ENCODE data around the gene ATG101.

GRCh38 chr12:52091869-52092268, 22.1 kb downstream of the ATG101 start:
- TF ChIP-seq, protein P1, sequence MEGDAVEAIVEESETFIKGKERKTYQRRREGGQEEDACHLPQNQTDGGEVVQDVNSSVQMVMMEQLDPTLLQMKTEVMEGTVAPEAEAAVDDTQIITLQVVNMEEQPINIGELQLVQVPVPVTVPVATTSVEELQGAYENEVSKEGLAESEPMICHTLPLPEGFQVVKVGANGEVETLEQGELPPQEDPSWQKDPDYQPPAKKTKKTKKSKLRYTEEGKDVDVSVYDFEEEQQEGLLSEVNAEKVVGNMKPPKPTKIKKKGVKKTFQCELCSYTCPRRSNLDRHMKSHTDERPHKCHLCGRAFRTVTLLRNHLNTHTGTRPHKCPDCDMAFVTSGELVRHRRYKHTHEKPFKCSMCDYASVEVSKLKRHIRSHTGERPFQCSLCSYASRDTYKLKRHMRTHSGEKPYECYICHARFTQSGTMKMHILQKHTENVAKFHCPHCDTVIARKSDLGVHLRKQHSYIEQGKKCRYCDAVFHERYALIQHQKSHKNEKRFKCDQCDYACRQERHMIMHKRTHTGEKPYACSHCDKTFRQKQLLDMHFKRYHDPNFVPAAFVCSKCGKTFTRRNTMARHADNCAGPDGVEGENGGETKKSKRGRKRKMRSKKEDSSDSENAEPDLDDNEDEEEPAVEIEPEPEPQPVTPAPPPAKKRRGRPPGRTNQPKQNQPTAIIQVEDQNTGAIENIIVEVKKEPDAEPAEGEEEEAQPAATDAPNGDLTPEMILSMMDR (IDR thresholded peaks at IDR 0.05), result no peak
- TF ChIP-seq EZH2phosphoT487 (IDR thresholded peaks at IDR 0.05; ENCODE audit: borderline replicate concordance, low read depth) (no peak), POLR2AphosphoS5 (IDR thresholded peaks at IDR 0.05; ENCODE audit: low read depth, low read length) (no peak), MXI1 (IDR thresholded peaks at IDR 0.05; ENCODE audit: low read depth, low read length) (no peak), EP300 (IDR thresholded peaks at IDR 0.05; ENCODE audit: borderline replicate concordance in 1 of 2, low read depth in 1 of 2, low read length in 1 of 2) (no peak), GABPA (IDR thresholded peaks at IDR 0.05; ENCODE audit: low read depth) (no peak), MEF2A (IDR thresholded peaks at IDR 0.05; ENCODE audit: borderline replicate concordance, low read depth) (no peak), JUND (IDR thresholded peaks at IDR 0.05) (no peak), ZBTB33 (IDR thresholded peaks at IDR 0.05; ENCODE audit: borderline replicate concordance, low read depth) (no peak)

Measured in SK-N-SH (cell line).